Measurements from ENCODE around the gene ZBTB7C. TPM values are rescaled to one million over a fixed set of nuclear protein-coding genes. Genes with fewer than 3 reads are reported as not detected.

Gene ZBTB7C
- not detected in 2 replicates for total RNA-seq

GRCh38 chr18:48408727-48409590 is at the start of gene ZBTB7C:
Gene ZBTB7C, minus strand, starts transcription at chr18:48409383.

Other genes starting within 250 kb of the ZBTB7C start
- gene CTIF, start 129.6 kb upstream of the ZBTB7C start, total RNA-seq = 14.9 and 28.3 TPM in 2 replicates

Data from mammary microvascular endothelial cell (primary cell).